GM18868 (cell line): ENCODE results near the gene TCP10L.
"Not testable (repeated sequence)": the region's sequence is repeated elsewhere in the genome, so short reads cannot be mapped to it uniquely, and the experiment has no call there.

Source experiments
- ATAC-seq: cut with Tn5 transposase; IDR thresholded peaks from one replicate; pipeline ENCODE4 v1.9.1; 2021; ENCODE audit warnings: mild to moderate bottlenecking, moderate library complexity; ENCODE audit not compliant: unreplicated experiment

TCP10L gene

DNA sequence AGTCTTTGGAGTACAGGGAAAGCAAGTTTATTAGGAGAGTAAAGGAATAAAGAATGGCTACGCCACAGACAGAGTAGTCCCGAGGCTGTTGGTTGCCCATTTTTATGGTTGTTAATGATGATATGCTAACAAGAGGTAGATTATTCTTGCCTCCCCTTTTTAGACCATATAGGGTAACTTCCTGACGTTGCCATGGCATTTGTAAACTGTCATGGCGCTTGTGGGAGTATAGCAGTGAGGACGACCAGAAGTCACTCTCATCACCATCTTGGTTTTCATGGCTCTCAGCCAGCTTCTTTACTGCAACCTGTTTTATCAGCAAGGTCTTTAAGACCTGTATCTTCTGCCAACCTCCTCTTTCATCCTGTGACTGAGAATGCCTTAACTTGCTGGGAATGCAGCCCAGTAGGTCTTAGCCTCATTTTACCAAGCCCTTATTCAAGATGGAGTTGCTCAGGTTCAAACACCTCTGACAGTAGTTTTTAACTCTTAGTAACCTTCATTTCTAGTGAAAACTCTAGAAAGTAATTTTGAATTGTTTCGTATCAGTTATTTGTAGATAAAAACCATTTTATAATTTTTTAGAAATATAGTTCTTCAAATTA is 26.2 kb downstream of the TCP10L start:
- ATAC-seq = no peak

DNA sequence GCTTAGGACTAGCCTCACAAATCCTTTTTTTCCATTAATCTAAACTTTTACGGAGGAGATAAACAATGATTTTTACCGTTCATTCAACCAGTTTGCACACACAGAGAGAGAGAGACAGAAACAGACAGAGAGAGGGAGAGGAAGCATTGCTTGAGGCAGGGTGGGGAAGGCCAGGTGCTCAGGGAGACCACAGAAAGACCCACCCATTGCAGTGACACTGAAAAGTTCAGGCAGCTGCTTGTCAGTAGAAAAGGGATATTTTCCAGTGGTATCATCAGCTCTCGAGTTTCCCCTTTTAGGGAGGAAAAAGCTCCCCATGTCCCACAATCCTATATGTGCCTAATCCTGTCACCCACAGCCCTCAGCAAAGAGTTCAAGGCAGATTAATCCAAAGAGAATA is 27.2 kb downstream of the TCP10L start:
- ATAC-seq = no peak

DNA sequence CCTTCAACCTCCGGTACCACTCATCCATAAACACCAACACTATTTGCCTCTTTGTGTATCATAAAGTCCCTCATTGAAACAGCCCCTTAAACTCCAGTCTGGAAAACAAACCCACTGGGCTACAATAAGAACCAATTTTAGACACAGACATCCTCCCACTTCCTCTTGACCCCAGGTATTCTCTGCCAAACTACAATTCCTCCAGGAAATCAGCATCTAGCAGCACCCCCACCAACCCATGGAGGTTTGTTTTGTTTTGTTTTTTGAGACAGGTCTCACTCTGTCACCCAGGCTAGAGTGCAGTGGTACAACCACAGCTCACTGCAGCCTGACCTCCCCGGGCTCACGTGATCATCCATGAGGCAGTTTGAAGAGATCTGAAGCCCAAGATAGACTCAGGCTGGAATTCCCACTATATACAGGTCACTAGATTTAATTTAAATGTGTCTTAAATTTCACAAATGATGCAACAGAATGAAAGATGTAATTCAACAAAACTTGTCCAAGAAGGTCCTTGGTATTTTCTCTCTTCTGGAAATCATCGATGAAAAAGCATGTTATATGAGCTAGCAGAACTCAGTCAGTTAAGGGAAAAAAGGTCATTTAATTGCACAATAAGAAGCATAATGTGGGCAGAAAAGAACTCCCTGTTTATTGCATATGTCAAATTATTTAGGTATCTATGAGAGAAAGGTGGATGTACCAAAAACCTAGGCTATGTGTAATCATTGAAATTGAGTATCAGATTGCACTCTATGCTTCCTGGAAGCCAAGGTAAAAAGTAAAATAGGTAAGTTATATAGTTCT is 30.3 kb downstream of the TCP10L start:
- no peak for ATAC-seq

DNA sequence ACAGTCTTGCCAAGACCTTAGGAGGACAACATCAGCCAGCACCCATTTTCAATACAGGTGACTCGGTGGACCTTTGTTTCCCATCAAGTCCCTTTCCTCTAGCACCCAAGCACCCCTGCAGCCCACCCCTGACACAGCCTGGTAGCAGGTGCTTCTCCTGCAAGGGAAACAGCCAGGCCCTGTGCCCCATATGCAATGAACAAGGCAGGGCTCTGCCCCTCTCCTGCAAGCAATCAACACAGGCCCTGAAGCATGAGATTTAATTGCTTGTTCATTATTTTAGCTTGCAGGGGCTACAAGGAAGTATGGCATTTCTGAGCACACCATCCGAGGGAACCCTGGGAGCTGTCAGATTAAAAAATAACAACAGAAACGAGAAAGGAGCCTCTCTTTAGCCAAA is 35.4 kb downstream of the TCP10L start:
- no peak for ATAC-seq

DNA sequence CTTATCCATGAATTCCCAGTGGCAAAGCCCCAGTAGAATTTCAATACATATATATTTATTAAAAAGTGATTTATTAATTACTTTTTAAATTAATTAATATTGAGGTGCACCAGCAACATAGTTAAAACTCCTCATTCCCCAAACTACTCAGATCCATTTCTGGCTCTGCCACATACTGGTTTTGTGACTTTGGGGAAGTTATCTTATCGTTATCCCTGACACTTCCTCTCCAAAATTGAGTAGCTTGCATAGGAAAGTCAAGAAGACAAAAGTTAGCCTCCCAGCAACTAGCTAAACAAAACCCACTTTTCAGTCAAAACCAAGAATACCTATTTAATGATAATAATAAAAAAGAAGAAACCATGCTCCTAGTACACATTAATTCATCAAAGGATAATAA is 35.9 kb downstream of the TCP10L start:
- no peak for ATAC-seq

DNA sequence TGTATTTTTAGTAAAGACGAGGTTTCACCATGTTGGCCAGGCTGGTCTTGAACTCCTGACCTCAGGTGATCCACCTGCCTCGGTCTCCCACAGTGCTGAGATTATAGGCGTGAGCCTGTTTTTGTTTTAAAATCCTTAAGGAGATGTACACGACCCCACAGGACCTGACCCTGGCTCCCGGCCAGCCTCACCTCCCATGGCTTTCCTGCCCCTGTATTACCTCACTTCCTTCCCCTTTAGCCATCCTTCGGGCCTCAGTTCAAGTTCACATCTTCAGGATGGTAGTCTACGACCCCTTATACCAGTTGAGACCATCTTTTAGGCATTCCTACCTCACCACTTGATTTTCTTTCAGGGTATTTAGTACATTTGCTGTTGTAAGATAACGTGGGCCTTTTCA is 36.3 kb downstream of the TCP10L start:
- ATAC-seq = no peak

DNA sequence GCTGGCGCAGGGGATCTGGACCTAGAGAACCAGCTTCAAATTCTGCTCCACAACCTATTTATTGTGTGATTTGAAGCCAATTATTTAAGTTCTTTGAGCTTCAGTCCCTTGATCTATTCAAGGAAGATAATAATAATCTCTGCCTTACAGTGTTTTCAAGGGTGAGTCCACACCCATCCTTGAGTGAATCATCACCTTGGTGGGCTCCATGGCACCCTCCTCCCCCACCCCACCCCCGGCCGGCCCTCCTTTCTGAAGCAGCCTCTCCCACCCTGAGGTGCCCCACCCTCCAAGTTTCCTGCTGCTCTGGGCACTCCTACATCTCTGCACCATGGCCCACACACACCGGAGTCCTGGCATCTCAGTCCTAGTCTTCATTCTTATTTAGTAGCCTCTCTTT is 38.3 kb downstream of the TCP10L start:
- ATAC-seq = no peak

DNA sequence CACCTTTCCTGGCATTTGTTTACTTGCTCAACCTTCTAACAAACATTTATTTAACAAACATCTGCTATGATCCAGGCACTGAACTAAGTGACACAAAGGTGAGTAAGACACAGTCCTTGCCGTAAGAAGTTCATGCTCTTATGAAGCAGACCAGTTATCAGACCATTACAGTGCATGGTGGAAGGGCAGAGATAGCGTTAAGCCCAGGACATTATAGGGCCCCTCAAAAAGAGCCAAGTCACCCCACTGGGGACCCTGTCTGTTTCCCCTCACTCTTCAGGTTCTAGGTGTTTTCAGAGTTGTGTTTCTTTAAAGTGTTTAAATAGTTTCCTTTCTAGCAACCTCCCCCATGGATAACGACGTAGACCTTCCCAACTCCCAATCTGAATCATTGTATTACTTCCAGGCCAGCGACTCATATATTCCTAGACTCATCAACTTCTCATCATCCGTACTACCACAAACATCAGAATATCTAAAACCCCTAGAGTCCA is 39.3 kb downstream of the TCP10L start:
- no peak for ATAC-seq

DNA sequence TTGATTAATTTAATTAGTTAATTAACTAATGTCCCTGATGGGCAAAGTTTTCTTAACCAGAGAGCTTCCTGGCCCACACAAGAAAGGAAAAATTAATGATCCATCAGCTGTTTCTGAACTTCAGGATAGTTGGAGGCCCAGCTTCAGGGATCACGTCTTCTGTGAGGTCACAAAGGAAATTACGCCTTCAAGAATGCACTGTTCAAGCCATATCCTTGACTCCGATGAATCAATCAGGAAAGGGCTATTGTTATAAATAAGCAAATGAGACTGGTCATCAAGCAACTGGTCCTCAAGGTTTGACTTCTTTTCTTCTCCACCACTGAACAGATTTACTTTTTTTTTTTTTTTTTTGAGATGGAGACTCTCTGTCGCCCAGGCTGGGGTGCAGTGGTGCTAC is 40.6 kb downstream of the TCP10L start:
- no peak for ATAC-seq

DNA sequence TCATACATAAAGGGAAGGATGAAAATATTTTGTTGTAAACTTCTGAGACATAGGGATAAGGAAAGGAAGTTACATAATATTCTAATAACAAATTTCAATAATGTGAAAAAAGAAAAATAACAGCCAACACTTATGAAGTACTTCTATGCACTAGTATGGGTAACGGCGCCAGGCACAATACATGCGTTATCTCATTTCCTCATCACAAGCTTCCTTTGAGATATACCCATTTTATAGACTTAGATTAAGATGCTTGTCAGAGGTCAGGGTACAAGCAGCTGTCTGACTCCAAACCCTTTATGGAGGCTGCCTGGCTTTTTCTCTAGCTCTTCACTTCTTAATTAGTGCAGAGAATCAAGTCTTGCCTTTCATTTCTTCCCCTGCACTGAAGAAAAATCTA is 41.3 kb downstream of the TCP10L start:
- no peak for ATAC-seq

DNA sequence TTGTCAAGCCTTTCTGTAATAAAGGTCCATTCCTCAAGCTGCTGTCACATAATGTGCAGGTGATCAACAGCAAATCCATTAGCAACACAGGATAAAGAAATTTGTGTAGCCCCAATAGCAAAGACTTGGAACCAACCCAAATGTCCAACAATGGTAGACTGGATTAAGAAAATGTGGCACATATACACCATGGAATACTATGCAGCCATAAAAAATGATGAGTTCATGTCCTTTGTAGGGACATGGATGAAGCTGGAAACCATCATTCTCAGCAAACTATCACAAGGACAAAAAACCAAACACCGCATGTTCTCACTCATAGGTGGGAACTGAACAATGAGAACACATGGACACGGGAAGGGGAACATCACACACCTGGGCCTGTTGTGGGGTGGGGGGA is 42.3 kb downstream of the TCP10L start:
- not testable (repeated sequence) for ATAC-seq

DNA sequence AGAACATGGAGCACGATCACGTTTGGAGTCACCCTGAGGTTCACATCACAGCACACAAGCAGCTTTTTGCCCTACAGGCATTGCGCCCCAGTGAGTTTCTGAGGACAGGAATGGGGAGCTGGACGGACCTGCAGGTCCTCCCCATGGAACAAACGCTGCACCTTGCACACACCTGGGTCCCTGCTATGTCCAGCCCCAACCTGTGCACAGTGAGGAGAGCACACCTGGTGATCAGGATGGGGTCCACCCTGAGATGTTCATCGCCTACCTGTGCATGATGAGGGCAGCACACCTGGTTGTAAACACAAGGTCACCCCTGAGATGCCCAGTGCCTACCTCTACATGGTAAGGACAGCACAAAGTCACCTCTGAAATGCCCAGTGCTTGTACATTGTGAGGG is 45.9 kb downstream of the TCP10L start:
- no peak for ATAC-seq

DNA sequence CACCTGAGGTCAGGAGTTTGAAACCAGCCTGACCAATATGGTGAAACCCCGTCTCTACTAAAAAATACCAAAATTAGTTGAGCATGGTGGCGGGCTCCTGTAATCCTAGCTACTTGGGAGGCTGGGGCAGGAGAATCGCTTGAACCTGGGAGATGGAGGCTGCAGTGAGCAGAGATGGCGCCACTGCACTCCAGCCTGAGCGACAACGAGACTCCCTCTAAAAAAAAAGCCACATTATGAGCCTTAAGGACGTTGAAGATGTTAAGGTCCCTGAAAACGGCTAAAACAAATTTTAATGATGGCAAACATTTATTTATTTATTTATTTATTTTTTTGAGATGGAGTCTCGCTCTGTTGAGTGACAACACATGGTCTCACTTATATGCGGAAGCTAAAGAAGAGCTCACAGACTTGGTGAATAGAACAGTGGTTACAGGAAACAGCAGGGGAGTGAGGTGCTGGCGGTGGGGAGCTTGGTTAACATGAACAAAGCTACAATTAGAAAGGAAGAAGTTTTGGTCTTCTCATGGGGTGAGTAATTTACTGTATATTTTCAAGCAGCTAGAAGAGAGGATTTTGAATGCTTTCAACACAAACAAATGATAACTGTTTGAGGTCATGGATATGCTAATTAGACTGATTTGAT is 47.1 kb downstream of the TCP10L start:
- ATAC-seq = no peak

DNA sequence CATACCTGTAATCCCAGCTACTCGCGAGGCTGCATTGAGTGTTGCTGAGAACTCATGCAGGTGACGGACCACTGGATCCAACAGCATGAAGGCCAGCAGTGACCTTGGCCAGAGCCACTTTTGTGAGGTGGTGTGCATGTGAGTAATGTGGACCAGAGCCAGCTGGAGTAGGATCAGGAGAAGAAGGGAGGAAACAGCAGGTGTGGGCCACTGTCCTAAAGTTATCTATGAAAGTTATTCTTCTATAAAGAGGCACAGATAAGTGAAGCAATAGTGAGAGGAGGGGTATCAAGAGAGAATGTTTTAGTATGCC is 47.8 kb downstream of the TCP10L start:
- no peak for ATAC-seq

DNA sequence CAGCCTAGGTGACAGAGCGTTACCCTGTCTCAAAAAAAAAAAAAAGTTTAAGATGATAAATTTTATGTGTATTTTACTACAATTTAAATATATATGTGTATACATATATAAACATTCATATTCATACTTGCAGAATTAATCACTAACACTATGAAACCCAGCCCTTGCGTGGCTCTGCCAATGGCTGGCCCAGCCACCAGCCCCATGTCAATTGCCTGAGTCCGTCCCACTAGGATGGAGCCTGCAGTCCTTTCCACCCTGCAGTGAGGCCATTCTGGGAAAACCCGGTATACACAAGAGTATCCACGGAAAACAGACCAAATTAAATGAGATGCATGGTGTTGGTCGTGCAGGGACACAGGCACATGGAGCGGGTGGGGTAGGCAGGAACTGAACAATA is 49.7 kb downstream of the TCP10L start:
- no peak for ATAC-seq

DNA sequence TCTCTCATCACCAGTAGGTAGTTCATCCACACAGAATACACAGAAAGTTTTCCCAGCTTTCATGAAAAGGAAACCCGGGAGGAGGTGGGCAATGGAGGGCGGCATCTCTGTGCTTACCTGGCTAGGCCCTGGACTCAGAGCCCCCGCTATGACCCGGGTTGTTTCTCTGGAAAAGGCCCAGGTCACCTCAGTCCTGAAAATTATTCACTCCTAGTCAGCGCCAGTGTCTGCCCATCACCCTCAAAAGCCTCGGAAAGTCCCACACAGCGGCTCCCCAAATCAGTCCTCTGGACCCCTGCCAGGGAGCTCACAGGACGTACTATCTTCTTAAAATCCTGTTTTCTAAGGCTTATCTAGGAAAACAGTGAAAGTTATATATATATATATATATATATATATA is 51.2 kb downstream of the TCP10L start:
- no peak for ATAC-seq

DNA sequence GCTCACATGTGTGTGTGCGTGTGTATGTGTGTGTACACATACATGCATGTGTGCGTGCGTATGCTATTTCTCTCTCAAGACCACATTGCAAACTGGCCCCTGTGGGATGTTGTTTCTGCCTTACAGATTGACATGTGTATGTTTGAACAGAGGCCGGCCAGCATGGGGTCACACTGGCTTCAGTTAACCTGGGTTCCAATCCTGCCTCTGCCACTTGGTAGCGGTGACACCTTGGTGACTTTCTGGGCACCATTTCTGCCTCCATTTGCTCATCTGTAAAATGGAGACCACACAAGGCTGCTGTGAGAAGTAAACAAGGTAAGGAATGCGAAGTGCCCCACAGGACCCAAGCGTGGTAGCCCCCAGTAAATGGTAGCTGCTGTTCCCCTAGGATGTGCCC is 51.7 kb downstream of the TCP10L start:
- no peak for ATAC-seq

DNA sequence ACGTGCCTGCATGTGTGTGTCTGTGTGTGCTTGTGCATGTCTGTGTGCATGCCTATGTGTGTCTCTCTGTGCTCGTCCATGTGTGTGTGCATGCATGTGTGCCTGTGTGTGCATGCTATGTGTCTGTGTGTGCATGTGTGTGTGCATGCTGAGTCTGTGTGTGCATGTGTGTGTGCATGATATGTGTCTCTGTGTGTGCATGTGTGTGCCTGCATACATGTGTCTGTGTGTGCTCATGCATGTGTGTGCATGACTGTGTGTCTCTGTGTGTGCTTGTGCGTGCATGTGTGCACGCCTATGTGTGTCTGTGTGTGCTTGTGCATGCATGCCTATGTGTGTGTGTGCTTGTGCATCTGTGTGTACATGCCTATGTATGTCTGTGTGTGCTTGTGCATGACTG is 52.3 kb downstream of the TCP10L start:
- no peak for ATAC-seq

DNA sequence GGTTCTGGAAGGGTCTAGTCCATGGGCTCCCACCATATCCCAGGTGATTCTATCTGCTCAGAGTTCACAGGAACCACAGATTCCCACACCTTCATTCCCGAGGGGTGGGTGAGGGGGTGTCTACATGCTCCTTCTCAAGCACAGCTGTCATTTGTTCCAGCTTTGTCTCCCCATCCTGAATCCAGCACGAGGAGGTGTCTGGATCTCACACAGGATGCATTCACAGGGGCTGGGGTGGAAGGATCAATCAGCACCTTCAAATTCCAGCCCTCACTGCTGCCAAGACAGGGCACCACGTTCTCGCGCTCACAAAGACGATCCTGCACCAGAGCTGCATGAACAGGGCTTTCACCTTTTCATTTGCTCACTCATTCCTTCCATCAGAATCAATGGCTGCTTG is 52.7 kb downstream of the TCP10L start:
- no peak for ATAC-seq

DNA sequence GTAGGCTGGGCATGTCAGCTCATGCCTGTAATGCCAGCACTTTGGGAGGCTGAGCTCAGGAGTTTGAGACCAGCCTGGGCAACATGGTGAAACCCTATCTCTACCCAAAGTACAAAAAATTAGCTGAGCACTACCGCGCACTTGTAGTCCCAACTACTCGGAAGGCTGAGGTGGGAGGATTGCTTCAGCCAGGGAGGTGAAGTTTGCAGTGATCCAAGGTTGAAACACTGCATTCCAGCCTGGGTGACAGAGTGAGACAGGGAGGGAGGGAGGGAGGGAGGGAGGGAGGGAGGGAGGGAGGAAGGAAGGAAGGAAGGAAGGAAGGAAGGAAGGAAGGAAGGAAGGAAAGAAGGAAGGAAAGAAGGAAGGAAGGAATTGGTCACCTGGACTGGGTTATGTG is 53.8 kb downstream of the TCP10L start:
- ATAC-seq = not testable (repeated sequence)

DNA sequence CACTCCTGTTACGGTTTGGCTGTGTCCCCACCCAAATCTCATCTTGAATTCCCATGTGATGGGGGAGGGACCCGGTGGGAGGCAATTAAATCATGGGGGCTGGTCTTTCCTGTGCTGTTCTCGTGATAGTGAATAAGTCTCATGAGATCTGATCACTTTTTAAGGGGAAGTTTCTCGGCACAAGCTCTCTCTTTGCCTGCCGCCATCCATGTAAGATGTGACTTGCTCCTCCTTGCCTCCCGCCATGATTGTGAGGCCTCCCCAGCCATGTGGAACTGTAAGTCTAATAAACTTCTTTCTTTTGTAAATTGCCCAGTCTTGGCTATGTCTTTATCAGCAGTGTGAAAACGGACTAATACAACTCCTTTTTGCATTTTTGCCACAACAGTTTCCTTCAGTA is 54.5 kb downstream of the TCP10L start:
- ATAC-seq = not testable (repeated sequence)

DNA sequence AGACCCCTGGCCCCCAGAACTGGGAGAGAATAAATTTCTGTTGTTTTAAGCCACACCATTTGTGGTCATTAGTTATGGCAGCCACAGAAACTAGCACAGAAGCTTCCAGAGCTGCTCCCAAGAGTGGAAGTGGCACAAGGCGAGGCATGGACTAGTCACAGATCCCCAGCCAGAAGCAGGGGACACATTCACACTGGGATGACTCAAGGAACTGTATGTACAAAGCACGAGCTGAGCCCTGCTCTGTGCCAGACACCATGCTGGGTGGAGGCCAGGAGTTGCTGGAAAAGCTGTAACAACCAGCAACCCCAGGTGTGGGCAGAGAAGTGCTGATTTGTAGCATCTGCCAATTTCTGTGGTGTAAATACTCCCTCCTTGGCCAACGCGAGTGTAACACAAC is 55.6 kb downstream of the TCP10L start:
- no peak for ATAC-seq
